Naive thymus-derived CD4-positive, alpha-beta T cell (primary cell): ENCODE results near the gene SLC49A4. TPM values are rescaled to one million over a fixed set of nuclear protein-coding genes. Genes with fewer than 3 reads are reported as not detected.
A peak's percentile ranks its signal among the peaks of the same experiment; 100 is the strongest.

Experiments used
- ATAC-seq: fragments of 150-1000 bp; cut with Tn5 transposase; 2 replicates; pipeline ENCODE4 v1.10.0; 2021; ENCODE audit warnings: mild to moderate bottlenecking, moderate library complexity
- CTCF ChIA-PET: fragments of 350-600 bp; sonication (Branson Sonifier 250); formaldehyde crosslinking; loops from one replicate; lab custom pipeline; 2021; ENCODE audit warnings: antibody characterized with exemption; lab: Charles Lee
- POLR2A ChIA-PET: fragments of 350-600 bp; sonication (Branson Sonifier 250); formaldehyde crosslinking; loops from one replicate; lab custom pipeline; 2021; ENCODE audit warnings: antibody characterized with exemption, inconsistent platforms; lab: Charles Lee
- DNase-seq, 9 donors: peaks; one replicate each; pipeline versions ENCODE4 v3.0.0 to v3.0.0-alpha.2; 2020 to 2022; ENCODE audit warnings: mixed read lengths in 1 of 9
- H3K27ac ChIP-seq: one replicate; pipeline ENCODE4 v1.7.0; 2013; ENCODE audit warnings: mild to moderate bottlenecking, low read depth, low read length, moderate library complexity
- H3K27me3 ChIP-seq, 2 donors: one replicate each; pipeline ENCODE4 v1.7.0; 2013; ENCODE audit warnings: low read length in 2 of 2, mild to moderate bottlenecking in 2 of 2, moderate library complexity in 2 of 2; ENCODE audit not compliant: control insufficient read depth in 2 of 2, insufficient read depth in 2 of 2
- H3K36me3 ChIP-seq, 3 experiments: 1 replicate in 2 of 3; 2 replicates in 1 of 3; pipeline ENCODE4 v1.7.0; 2013; ENCODE audit warnings: low read length in 3 of 3, mild to moderate bottlenecking in 3 of 3, moderate library complexity in 1 of 3; ENCODE audit not compliant: insufficient read depth in 3 of 3, control insufficient read depth in 2 of 3
- H3K4me1 ChIP-seq, 2 donors: one replicate each; pipeline ENCODE4 v1.7.0; 2013; ENCODE audit warnings: low read length in 2 of 2, mild to moderate bottlenecking in 2 of 2, moderate library complexity in 1 of 2; ENCODE audit not compliant: control insufficient read depth in 2 of 2, insufficient read depth in 2 of 2
- H3K4me3 ChIP-seq: 2 replicates; pipeline ENCODE4 v1.7.0; 2013; ENCODE audit warnings: mild to moderate bottlenecking, low read length
- H3K9me3 ChIP-seq, 3 experiments: 1 replicate in 2 of 3; 2 replicates in 1 of 3; pipeline ENCODE4 v1.7.0; 2013; ENCODE audit warnings: low read length in 3 of 3; ENCODE audit not compliant: control insufficient read depth in 2 of 3
- H3K27ac Mint-ChIP-seq, 9 donors: one replicate each; pipeline ENCODE4 v1.8.0; 2020 to 2022; ENCODE audit warnings: mixed read lengths in 9 of 9, mild to moderate bottlenecking in 8 of 9, moderate library complexity in 5 of 9, inconsistent platforms in 2 of 9
- H3K27me3 Mint-ChIP-seq, 5 donors: one replicate each; pipeline ENCODE4 v1.8.0; 2021 to 2022; ENCODE audit warnings: mixed read lengths in 5 of 5, mild to moderate bottlenecking in 1 of 5
- H3K36me3 Mint-ChIP-seq, 5 donors: one replicate each; pipeline ENCODE4 v1.8.0; 2020 to 2022; ENCODE audit warnings: mixed read lengths in 5 of 5, mild to moderate bottlenecking in 3 of 5, inconsistent platforms in 1 of 5
- H3K4me1 Mint-ChIP-seq, 7 donors: one replicate each; pipeline ENCODE4 v1.8.0; 2020 to 2022; ENCODE audit warnings: mixed read lengths in 7 of 7, mild to moderate bottlenecking in 3 of 7, inconsistent platforms in 1 of 7
- H3K4me3 Mint-ChIP-seq, 10 donors: one replicate each; pipeline ENCODE4 v1.8.0; 2020 to 2022; ENCODE audit warnings: mild to moderate bottlenecking in 10 of 10, mixed read lengths in 10 of 10, moderate library complexity in 6 of 10, inconsistent platforms in 2 of 10
- H3K9me3 Mint-ChIP-seq, 11 donors: one replicate each; pipeline ENCODE4 v1.8.0; 2020 to 2022; ENCODE audit warnings: mixed read lengths in 11 of 11, mild to moderate bottlenecking in 4 of 11, inconsistent platforms in 1 of 11, moderate library complexity in 1 of 11
- intact Hi-C, 2 donors: fragments of 100-400 bp; cut with micrococcal nuclease; formaldehyde crosslinking; loops; one replicate each; pipeline ENCODE4 v1.15.1; 2023
- polyA plus RNA-seq, 2 donors: library from polyadenylated mRNA; unstranded; fragments of 300-500 nt; fragmentation: Illumina TruSeq; gene quantifications; one replicate each; pipeline ENCODE4 v1.2.3, GENCODE V29; 2021
- total RNA-seq, 6 experiments: library from RNA in 5 of 6; stranded (reverse) in 5 of 6; gene quantifications; 1 replicate in 5 of 6; 2 replicates in 1 of 6; pipeline ENCODE4 v1.2.3 and lab custom pipeline; 2021 to 2026

SLC49A4 gene
- total and polyA plus RNA-seq, 7 experiments from 2014 or later: 1.9 to 12.9 (median 8.4) TPM

DNA sequence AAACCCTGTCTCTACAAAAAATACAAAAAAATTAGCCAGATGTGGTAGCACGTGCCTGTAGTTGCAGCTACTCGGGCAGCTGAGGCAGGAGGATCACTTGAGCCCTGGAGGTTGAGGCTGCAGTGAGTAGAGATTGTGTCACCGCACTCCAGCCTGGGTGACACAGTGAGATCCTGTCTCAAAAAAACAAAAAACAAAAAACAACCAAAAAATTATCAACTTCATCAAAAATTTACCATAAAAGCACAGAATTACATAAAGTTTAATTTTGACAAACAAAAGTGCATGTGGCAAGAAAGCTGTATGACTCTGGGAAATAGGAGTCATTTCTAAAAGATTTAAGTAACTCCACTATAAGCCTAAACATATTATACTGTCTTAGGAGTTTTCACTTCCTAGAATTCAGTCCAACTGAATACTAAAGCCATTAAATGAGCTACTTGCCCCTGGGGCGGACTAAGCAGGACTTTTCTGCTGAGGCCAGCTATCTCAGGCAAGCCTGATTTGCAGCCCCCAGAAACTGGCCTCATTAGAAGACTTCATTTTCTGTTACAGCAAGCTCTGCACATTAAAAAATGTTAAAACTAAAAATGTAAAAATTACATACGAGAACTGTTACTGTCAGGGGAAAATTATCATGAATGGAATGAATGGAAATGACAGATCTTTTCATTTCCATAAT, 24.2 kb upstream of the SLC49A4 start:
- Histone ChIP-seq H3K4me1 (no peaks in the 10 kb centered on the region), H3K4me3 (no peak overlapping the region), H3K9me3 (no peaks in the 10 kb centered on the region), H3K36me3 (peaks cover 0 to 16% (median 0%) of the 10 kb centered on the region in 3 experiments), H3K27me3 (no peaks in the 10 kb centered on the region), H3K27ac (no peak overlapping the region)
- Mint-ChIP-seq H3K27me3 (no peaks in the 10 kb centered on the region), H3K4me1 (peaks cover 0 to 13% (median 0%) of the 10 kb centered on the region in 7 donors), H3K27ac (peak overlapping the region in 1 of 9 donors; percentile 21), H3K9me3 (no peaks in the 10 kb centered on the region), H3K4me3 (no peak overlapping the region), H3K36me3 (peaks cover 3 to 40% (median 21%) of the 10 kb centered on the region in 5 donors)
- intact Hi-C loops: no loop called here
- ChIA-PET CTCF (no interaction called here), POLR2A (no interaction called here)
- ATAC-seq (no peak), DNase-seq (no peak)

GRCh38 chr3:122772827-122773226, 22.0 kb upstream of the SLC49A4 start:
- Histone ChIP-seq H3K4me3 (no peak overlapping the region), H3K4me1 (no peaks in the 10 kb centered on the region), H3K27me3 (no peaks in the 10 kb centered on the region), H3K27ac (no peak overlapping the region), H3K9me3 (no peaks in the 10 kb centered on the region), H3K36me3 (peaks cover 0 to 10% (median 0%) of the 10 kb centered on the region in 3 experiments)
- POLR2A ChIA-PET: interaction anchor here (0.7 to 1.1 kb wide), 2 partner anchors 12 to 27 kb away, joined by 3 to 4 read pairs; no protein-coding TSS in a partner anchor
- no peak overlapping the region for H3K4me3 Mint-ChIP-seq
- H3K9me3 Mint-ChIP-seq: no peaks in the 10 kb centered on the region
- peaks cover 0 to 8% (median 0%) of the 10 kb centered on the region in 7 donors for H3K4me1 Mint-ChIP-seq
- intact Hi-C loops: no loop called here
- ATAC-seq (no peak), DNase-seq (no peak)
- no peaks in the 10 kb centered on the region for H3K27me3 Mint-ChIP-seq
- H3K36me3 Mint-ChIP-seq: peaks cover 3 to 31% (median 18%) of the 10 kb centered on the region in 5 donors
- CTCF ChIA-PET: interaction anchor here (0.6 kb wide), 1 partner anchor 18 kb away, joined by 3 read pairs; no protein-coding TSS in a partner anchor
- no peak overlapping the region for H3K27ac Mint-ChIP-seq

DNA sequence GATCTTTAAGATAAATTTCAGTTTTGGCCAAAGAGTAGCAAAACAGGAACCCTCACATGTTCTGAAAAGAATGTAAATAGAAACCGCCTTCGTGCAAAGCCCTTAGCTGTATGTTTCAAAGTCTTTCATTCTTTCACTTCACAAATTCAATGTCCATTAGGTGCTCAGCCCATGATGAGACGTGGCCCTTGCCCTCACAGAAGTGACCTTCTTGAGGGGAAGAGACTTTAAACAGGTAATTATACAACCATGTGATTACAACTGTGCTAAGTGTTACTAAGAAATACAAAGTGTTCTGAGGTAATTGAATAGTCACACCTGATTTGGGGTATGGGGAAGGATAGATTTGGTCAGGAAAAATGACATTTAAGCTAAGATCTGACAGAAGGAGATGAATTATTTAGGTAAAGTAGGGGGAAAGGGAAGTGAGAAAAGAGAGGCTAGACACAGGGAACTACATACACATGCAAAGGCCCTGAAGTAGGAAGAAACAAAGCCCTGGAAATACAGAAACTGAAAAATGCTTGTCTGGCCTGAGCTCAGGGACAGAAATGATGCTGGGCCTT, 20.8 kb upstream of the SLC49A4 start:
- Histone ChIP-seq H3K4me3 (no peak overlapping the region), H3K9me3 (no peaks in the 10 kb centered on the region), H3K27ac (no peak overlapping the region), H3K27me3 (no peaks in the 10 kb centered on the region), H3K4me1 (no peaks in the 10 kb centered on the region), H3K36me3 (peaks cover 0 to 5% (median 0%) of the 10 kb centered on the region in 3 experiments)
- H3K9me3 Mint-ChIP-seq: no peaks in the 10 kb centered on the region
- intact Hi-C loops: no loop called here
- peaks cover 0 to 6% (median 0%) of the 10 kb centered on the region in 7 donors for H3K4me1 Mint-ChIP-seq
- no peak overlapping the region for H3K4me3 Mint-ChIP-seq
- DNase-seq (no peak), ATAC-seq (peak; percentile 40)
- H3K36me3 Mint-ChIP-seq: peaks cover 3 to 23% (median 12%) of the 10 kb centered on the region in 5 donors
- ChIA-PET POLR2A (interaction anchor here (0.7 to 1.6 kb wide), 2 partner anchors 16 to 19 kb away, joined by 3 to 7 read pairs; partner anchors contain the start of gene HSPBAP1), CTCF (interaction anchor here (0.6 kb wide), 1 partner anchor 71 kb away, joined by 3 read pairs; no protein-coding TSS in a partner anchor)
- peak overlapping the region in 1 of 9 donors; percentile 26 for H3K27ac Mint-ChIP-seq
- H3K27me3 Mint-ChIP-seq: no peaks in the 10 kb centered on the region

GRCh38 chr3:122774564-122774963, 20.3 kb upstream of the SLC49A4 start:
- H3K27ac ChIP-seq: no peak overlapping the region
- no peaks in the 10 kb centered on the region for H3K27me3 Mint-ChIP-seq
- DNase-seq (no peak), ATAC-seq (peak; percentile 75)
- intact Hi-C loops: no loop called here
- no peak overlapping the region for H3K4me3 ChIP-seq
- H3K36me3 Mint-ChIP-seq: peaks cover 3 to 20% (median 9%) of the 10 kb centered on the region in 5 donors
- peaks cover 0 to 5% (median 0%) of the 10 kb centered on the region in 3 experiments for H3K36me3 ChIP-seq
- no peak overlapping the region for H3K4me3 Mint-ChIP-seq
- H3K4me1 ChIP-seq: no peaks in the 10 kb centered on the region
- H3K9me3 Mint-ChIP-seq: no peaks in the 10 kb centered on the region
- no peak overlapping the region for H3K27ac Mint-ChIP-seq
- H3K9me3 ChIP-seq: no peaks in the 10 kb centered on the region
- CTCF ChIA-PET: interaction anchor here (0.6 kb wide), 1 partner anchor 70 kb away, joined by 3 read pairs; no protein-coding TSS in a partner anchor
- POLR2A ChIA-PET: interaction anchor here (1.6 kb wide), 1 partner anchor 19 kb away, joined by 7 read pairs; the partner anchor contains the start of gene HSPBAP1
- peaks cover 0 to 6% (median 0%) of the 10 kb centered on the region in 7 donors for H3K4me1 Mint-ChIP-seq
- H3K27me3 ChIP-seq: no peaks in the 10 kb centered on the region

DNA sequence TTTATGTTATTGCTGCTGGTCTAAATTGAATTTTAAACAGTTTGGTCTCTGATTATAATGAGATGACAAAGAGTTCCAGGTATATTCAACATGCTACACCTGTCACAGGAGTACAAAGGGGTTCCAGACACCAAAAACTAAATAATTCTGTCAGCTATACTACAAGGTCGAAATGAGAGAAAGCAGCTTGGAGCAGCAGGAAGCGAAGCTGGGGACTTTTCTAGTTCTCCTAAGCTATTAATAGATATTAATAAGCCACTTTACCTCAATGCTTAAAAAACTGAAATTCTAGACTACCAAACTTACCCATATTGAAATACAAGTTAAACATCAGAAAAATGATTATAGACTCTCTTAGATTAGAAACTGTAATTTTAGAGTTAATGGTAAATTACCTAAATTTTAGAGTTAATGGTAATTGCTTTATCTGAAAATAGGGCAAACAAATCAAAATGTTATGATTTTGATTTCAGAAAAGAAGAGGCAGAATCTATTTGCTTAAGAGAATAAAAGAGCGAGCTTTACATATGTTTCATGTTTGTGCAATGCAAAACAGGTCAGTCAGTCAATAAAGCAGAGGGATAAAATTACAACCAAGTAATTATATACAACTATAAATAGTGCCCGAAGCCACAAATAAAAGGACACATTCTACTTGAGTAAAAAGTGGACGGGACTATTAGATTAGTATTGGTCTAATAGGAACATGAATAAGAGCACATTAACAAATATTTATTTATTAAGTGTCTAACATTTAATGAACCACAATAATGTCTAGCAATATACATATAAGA, 18.0 kb upstream of the SLC49A4 start:
- H3K4me1 Mint-ChIP-seq: peaks cover 0 to 6% (median 0%) of the 10 kb centered on the region in 7 donors
- no peaks in the 10 kb centered on the region for H3K9me3 ChIP-seq
- H3K27me3 ChIP-seq: no peaks in the 10 kb centered on the region
- no peak overlapping the region for H3K27ac ChIP-seq
- no peaks in the 10 kb centered on the region for H3K27me3 Mint-ChIP-seq
- intact Hi-C loops: no loop called here
- ATAC-seq (no peak), DNase-seq (no peak)
- H3K4me3 ChIP-seq: no peak overlapping the region
- no peaks in the 10 kb centered on the region for H3K4me1 ChIP-seq
- H3K36me3 Mint-ChIP-seq: peaks cover 2 to 21% (median 14%) of the 10 kb centered on the region in 5 donors
- no peak overlapping the region for H3K4me3 Mint-ChIP-seq
- H3K36me3 ChIP-seq: peaks cover 0 to 5% (median 0%) of the 10 kb centered on the region in 3 experiments
- no peak overlapping the region for H3K27ac Mint-ChIP-seq
- H3K9me3 Mint-ChIP-seq: peaks cover 0 to 2% (median 0%) of the 10 kb centered on the region in 11 donors
- ChIA-PET CTCF (no interaction called here), POLR2A (interaction anchor here (1.4 kb wide), 1 partner anchor 8 kb away, joined by 5 read pairs; no protein-coding TSS in a partner anchor)

DNA sequence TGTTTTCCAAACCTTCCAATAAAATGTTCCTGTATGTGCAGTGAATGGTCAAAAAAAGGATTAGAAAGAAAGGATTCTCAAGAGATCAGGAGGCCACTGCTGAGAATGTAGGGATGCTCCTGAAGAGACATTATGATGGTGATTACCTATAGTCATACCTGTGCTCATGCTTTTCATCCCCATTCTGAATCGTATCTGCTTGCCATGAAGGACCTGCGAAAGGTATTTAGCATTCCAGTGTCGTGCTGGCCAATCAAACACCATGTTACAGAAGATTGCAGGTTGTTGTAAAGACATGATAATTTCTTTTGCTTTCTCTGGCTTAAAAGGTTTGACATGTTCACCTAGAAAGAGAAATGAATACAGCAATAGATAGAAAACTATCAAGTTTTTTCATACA, 17.3 kb upstream of the SLC49A4 start:
- ChIA-PET POLR2A (no interaction called here), CTCF (no interaction called here)
- H3K4me1 ChIP-seq: no peaks in the 10 kb centered on the region
- no peak for DNase-seq
- no peak overlapping the region for H3K4me3 ChIP-seq
- H3K27ac ChIP-seq: no peak overlapping the region
- Mint-ChIP-seq H3K4me1 (peaks cover 0 to 6% (median 0%) of the 10 kb centered on the region in 7 donors), H3K9me3 (peaks cover 0 to 2% (median 0%) of the 10 kb centered on the region in 11 donors), H3K27ac (no peak overlapping the region), H3K27me3 (no peaks in the 10 kb centered on the region), H3K4me3 (no peak overlapping the region), H3K36me3 (peaks cover 2 to 21% (median 14%) of the 10 kb centered on the region in 5 donors)
- ATAC-seq: no peak
- intact Hi-C loops: no loop called here
- H3K27me3 ChIP-seq: no peaks in the 10 kb centered on the region
- H3K36me3 ChIP-seq: peaks cover 0 to 5% (median 0%) of the 10 kb centered on the region in 3 experiments
- no peaks in the 10 kb centered on the region for H3K9me3 ChIP-seq
